ENCODE measurements around the gene SOX1. TPM values are rescaled to one million over a fixed set of nuclear protein-coding genes. Genes with fewer than 3 reads are reported as not detected.

The SOX1 gene
- total and polyA plus RNA-seq, 10 of the 15 experiments (the other 5 are each of a cell fraction or from before 2014, with no cell fraction given), result not detected

DNA sequence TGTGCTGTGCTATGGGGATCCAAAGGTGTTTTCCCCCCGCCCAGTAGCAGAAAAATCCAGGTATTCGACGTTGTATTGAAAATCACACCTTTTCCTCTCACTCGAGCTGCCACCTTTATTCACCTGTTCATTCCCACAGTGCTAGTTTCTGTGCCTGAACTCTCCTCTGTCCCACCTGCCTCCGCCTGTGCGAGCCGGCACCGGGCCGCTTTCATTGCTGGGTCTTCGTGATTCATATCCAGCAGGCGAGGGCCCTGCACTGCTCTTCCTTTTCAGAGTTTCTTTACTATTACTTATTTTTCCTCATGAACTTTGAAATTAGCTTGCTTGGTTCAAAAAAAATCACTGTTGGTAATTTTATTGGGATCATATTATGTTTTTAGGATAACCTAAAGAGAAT, 42.4 kb upstream of the SOX1 start (continued):
- no peak for TF ChIP-seq RELB (IDR thresholded peaks at IDR 0.05; ENCODE audit: low read depth)
- no peak for TF ChIP-seq MEF2B (IDR thresholded peaks at IDR 0.05; ENCODE audit: partially characterized antibody, poor library complexity, severe bottlenecking)
- TF ChIP-seq CUX1 (IDR thresholded peaks at IDR 0.05; ENCODE audit: insufficient replicate concordance, low read depth, low read length), result no peak
- TF ChIP-seq E2F8 (IDR thresholded peaks at IDR 0.05; ENCODE audit: low read depth, partially characterized antibody), result no peak
